PC-3 (cell line): ENCODE data around the gene TMUB1. TPM values are rescaled to one million over a fixed set of nuclear protein-coding genes. Genes with fewer than 3 reads are reported as not detected.

Experiments used
- ATAC-seq: fragments of 200-7000 bp; cut with Tn5 transposase; 2 replicates; pipeline ENCODE4 v1.9.1; 2020; ENCODE audit warnings: mild to moderate bottlenecking, moderate library complexity
- BruUV-seq: library from RNA; stranded (reverse); fragments of 400-500 nt; replicated peaks from 2 replicates; lab custom pipeline; 2021; lab: Mats Ljungman, UMichigan
- CTCF ChIA-PET: fragments of 300-600 bp; sonication (Branson Sonifier 250); formaldehyde crosslinking; loops from one replicate; lab custom pipeline; 2022; ENCODE audit warnings: antibody characterized with exemption; lab: Charles Lee
- POLR2A ChIA-PET: fragments of 300-600 bp; sonication (Branson Sonifier 250); formaldehyde crosslinking; loops from one replicate; lab custom pipeline; 2022; ENCODE audit warnings: antibody characterized with exemption; ENCODE audit not compliant: unreplicated experiment; lab: Charles Lee
- DNase-seq: peaks from one replicate; pipeline ENCODE4 v3.0.0-alpha.2; 2015
- H2AFZ ChIP-seq: fragments of 300-600 bp; sonication (generic); 2 replicates; pipeline ENCODE4 v1.6.0; 2016; ENCODE audit warnings: antibody characterized with exemption, low read length
- H3F3A ChIP-seq: fragments of 300-600 bp; sonication (generic); one replicate; pipeline ENCODE4 v1.6.0; 2017; ENCODE audit warnings: antibody characterized with exemption, low read length, control low read depth, mild to moderate bottlenecking; ENCODE audit not compliant: unreplicated experiment
- H3K27ac ChIP-seq: fragments of 300-600 bp; sonication (generic); 2 replicates; pipeline ENCODE4 v1.5.1; 2016; ENCODE audit warnings: mild to moderate bottlenecking, low read length
- H3K27me3 ChIP-seq: fragments of 300-600 bp; sonication (generic); 2 replicates; pipeline ENCODE4 v1.6.1; 2016; ENCODE audit warnings: low read length, mixed read lengths
- H3K36me3 ChIP-seq: fragments of 300-600 bp; sonication (generic); 2 replicates; pipeline ENCODE4 v1.6.1; 2016; ENCODE audit warnings: low read depth, mixed run types, low read length, mixed read lengths
- H3K4me1 ChIP-seq: fragments of 300-600 bp; sonication (generic); 2 replicates; pipeline ENCODE4 v1.5.1; 2016; ENCODE audit warnings: low read length; ENCODE audit not compliant: insufficient read depth
- H3K4me2 ChIP-seq: fragments of 300-600 bp; sonication (generic); 2 replicates; pipeline ENCODE4 v1.6.0; 2016; ENCODE audit warnings: low read length
- H3K4me3 ChIP-seq: fragments of 300-600 bp; sonication (generic); 2 replicates; pipeline ENCODE4 v1.5.1; 2016; ENCODE audit warnings: mild to moderate bottlenecking, low read length, mixed read lengths
- H3K79me2 ChIP-seq: fragments of 300-600 bp; sonication (generic); 2 replicates; pipeline ENCODE4 v1.6.1; 2017; ENCODE audit warnings: low read length, mixed read lengths
- H3K9ac ChIP-seq: fragments of 300-600 bp; sonication (generic); 2 replicates; pipeline ENCODE4 v1.6.0; 2016; ENCODE audit warnings: mild to moderate bottlenecking, low read length
- H3K9me2 ChIP-seq: fragments of 300-600 bp; sonication (generic); replicated peaks from 2 replicates; pipeline ENCODE4 v1.6.1; 2016; ENCODE audit warnings: mixed run types, low read length, mixed read lengths
- H3K9me3 ChIP-seq: fragments of 300-600 bp; sonication (generic); 2 replicates; pipeline ENCODE4 v1.6.1; 2016; ENCODE audit warnings: low read length, mixed read lengths
- H4K20me1 ChIP-seq: fragments of 300-600 bp; sonication (generic); 2 replicates; pipeline ENCODE4 v1.6.1; 2016; ENCODE audit warnings: low read length, mixed read lengths
- EZH2 ChIP-seq: fragments of 300-600 bp; sonication (generic); IDR thresholded peaks from one replicate; pipeline ENCODE4 v1.6.1; 2017; ENCODE audit warnings: antibody characterized with exemption, mild to moderate bottlenecking, low read length; ENCODE audit not compliant: unreplicated experiment
- EZH2phosphoT487 ChIP-seq: fragments of 300-600 bp; sonication (generic); IDR thresholded peaks from 2 replicates; pipeline ENCODE4 v1.6.1; 2018; ENCODE audit warnings: mild to moderate bottlenecking, antibody characterized with exemption, low read length, borderline replicate concordance
- intact Hi-C: fragments of 100-400 bp; cut with micrococcal nuclease; formaldehyde crosslinking; loops from 2 replicates; pipeline ENCODE4 v1.9.0; 2023
- total RNA-seq: library from RNA; depleted of rRNA; stranded (reverse); fragments of >200 nt; gene quantifications from 2 replicates; pipeline ENCODE4 v1.2.3, GENCODE V29; 2014
- TF ChIP-seq, protein P1 (sequence below): fragments of 300-600 bp; sonication (generic); conservative IDR thresholded peaks from 2 replicates; pipeline ENCODE4 v1.5.1; 2017; ENCODE audit warnings: antibody characterized with exemption, low read depth, mild to moderate bottlenecking, low read length

Gene TMUB1
- total RNA-seq, 1 experiment from 2014 or later = 52.1 TPM

DNA sequence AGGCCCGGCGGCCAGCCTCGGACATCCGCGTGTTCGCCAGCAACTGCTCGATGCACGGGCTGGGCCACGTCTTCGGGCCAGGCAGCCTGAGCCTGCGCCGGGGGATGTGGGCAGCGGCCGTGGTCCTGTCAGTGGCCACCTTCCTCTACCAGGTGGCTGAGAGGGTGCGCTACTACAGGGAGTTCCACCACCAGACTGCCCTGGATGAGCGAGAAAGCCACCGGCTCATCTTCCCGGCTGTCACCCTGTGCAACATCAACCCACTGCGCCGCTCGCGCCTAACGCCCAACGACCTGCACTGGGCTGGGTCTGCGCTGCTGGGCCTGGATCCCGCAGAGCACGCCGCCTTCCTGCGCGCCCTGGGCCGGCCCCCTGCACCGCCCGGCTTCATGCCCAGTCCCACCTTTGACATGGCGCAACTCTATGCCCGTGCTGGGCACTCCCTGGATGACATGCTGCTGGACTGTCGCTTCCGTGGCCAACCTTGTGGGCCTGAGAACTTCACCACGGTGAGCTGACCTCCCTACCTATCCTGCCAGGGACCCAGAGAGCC, 34.3 kb downstream of the TMUB1 start:
- H3K79me2 ChIP-seq = no peaks in the 10 kb centered on the region
- H3K9me2 ChIP-seq = no peaks in the 10 kb centered on the region
- H3K36me3 ChIP-seq = no peaks in the 10 kb centered on the region
- H3K4me2 ChIP-seq = no peak overlapping the region
- H3K9me3 ChIP-seq = no peaks in the 10 kb centered on the region
- no peaks in the 10 kb centered on the region for H3F3A ChIP-seq
- no peak overlapping the region for H3K27ac ChIP-seq
- H3K4me1 ChIP-seq = peaks cover 12% of the 10 kb centered on the region
- CTCF ChIA-PET = no interaction called here
- BruUV-seq = no TSS peak
- H4K20me1 ChIP-seq = no peaks in the 10 kb centered on the region
- POLR2A ChIA-PET = no interaction called here
- TF ChIP-seq EZH2phosphoT487 = no peak
- TF ChIP-seq, protein P1, sequence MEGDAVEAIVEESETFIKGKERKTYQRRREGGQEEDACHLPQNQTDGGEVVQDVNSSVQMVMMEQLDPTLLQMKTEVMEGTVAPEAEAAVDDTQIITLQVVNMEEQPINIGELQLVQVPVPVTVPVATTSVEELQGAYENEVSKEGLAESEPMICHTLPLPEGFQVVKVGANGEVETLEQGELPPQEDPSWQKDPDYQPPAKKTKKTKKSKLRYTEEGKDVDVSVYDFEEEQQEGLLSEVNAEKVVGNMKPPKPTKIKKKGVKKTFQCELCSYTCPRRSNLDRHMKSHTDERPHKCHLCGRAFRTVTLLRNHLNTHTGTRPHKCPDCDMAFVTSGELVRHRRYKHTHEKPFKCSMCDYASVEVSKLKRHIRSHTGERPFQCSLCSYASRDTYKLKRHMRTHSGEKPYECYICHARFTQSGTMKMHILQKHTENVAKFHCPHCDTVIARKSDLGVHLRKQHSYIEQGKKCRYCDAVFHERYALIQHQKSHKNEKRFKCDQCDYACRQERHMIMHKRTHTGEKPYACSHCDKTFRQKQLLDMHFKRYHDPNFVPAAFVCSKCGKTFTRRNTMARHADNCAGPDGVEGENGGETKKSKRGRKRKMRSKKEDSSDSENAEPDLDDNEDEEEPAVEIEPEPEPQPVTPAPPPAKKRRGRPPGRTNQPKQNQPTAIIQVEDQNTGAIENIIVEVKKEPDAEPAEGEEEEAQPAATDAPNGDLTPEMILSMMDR = no peak
- TF ChIP-seq EZH2 = no peak
- DNase-seq (no peak), ATAC-seq (no peak)
- H3K9ac ChIP-seq = no peak overlapping the region
- H3K4me3 ChIP-seq = no peak overlapping the region
- no peaks in the 10 kb centered on the region for H3K27me3 ChIP-seq
- intact Hi-C loops = no loop called here
- H2AFZ ChIP-seq = no peak overlapping the region

DNA sequence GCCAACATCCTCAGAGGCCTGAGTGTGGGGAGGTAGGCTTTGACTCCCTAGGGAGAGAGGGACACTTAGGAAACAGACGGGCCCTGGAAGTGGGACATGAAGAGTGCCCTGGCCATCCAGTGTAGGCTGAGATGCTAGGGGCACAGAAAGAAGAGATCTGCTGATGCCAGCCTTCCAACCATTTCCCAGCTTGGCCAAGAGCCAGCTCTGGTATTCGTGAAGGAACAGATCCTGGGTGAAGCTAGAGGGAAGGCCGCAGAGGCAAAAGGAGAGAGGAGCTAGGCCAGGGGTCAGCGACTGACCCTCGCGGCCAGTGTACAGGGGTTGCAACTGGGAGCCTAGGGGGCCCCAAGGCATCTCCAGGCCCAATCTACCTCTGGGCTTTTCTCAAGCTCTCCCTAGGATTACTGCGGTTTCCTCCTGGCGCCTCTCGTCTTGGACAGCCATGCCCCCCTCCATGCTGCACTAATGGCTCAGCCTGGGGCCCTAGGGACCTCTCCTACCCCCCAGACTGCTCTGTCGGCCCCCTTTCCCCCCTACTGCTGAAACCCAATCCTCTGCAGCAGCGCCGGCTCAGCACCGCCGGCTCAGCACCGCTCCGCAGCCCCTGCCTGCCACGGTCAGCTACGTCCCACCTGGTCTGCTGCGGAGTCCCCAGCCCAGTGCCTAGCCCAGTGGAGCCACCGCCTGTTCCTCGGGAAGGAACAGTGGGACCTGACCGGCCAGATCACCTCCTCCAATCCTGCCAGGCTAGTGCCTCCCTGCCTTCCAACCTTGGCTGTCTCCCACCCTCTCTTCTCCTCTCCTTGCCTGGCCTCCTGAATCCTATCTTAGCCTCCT, 35.1 kb downstream of the TMUB1 start, which contains the start of gene ASIC3:
Gene ASIC3 (plus strand): TSS at position 556 of the 840 bp plus-strand sequence. CDS start 355 bp downstream, outside the sequence.
- H3K36me3 ChIP-seq = no peaks in the 10 kb centered on the region
- no peaks in the 10 kb centered on the region for H3K9me2 ChIP-seq
- no peaks in the 10 kb centered on the region for H4K20me1 ChIP-seq
- H3K9ac ChIP-seq = no peak within 1 kb of the TSS
- no TSS peak for BruUV-seq
- ATAC-seq (no peak), DNase-seq (no peak)
- H3K79me2 ChIP-seq = no peaks in the 10 kb centered on the region
- H2AFZ ChIP-seq = no peak within 1 kb of the TSS
- no peaks in the 10 kb centered on the region for H3K27me3 ChIP-seq
- intact Hi-C loops = no loop called here
- no peak within 1 kb of the TSS for H3K4me2 ChIP-seq
- ChIA-PET POLR2A (interaction anchor here (0.5 kb wide), 1 partner anchor 15 kb away, joined by 7 read pairs; no protein-coding TSS in a partner anchor), CTCF (interaction anchor here (0.6 kb wide), 1 partner anchor 57 kb away, joined by 3 read pairs; the partner anchor contains the start of gene NOS3)
- H3K27ac ChIP-seq = no peak within 1 kb of the TSS
- no peaks in the 10 kb centered on the region for H3K9me3 ChIP-seq
- no peaks in the 10 kb centered on the region for H3F3A ChIP-seq
- H3K4me3 ChIP-seq = no peak within 1 kb of the TSS
- peaks cover 12% of the 10 kb centered on the region for H3K4me1 ChIP-seq
- TF ChIP-seq EZH2 = no peak
- TF ChIP-seq, protein P1 = no peak
- TF ChIP-seq EZH2phosphoT487 = no peak
